DND-41 (cell line): ENCODE data around the gene WWC1.

ENCODE experiments used
- ATAC-seq: fragments of 200-7000 bp; cut with Tn5 transposase; 3 replicates; pipeline ENCODE4 v1.9.1; 2021; ENCODE audit warnings: low read depth; ENCODE audit not compliant: insufficient read depth
- DNase-seq: peaks from one replicate; pipeline ENCODE4 v3.0.0-alpha.2; 2020
- H2AFZ ChIP-seq: 2 replicates; pipeline ENCODE4 v1.6.0; 2012; ENCODE audit warnings: low read depth, low read length
- H3K27ac ChIP-seq: 2 replicates; pipeline ENCODE4 v1.5.1; 2012; ENCODE audit warnings: low read length, inconsistent platforms
- H3K27me3 ChIP-seq: fragments of 200-600 bp; sonication (generic); 2 replicates; pipeline ENCODE4 v1.6.0; 2012; ENCODE audit warnings: low read length, mild to moderate bottlenecking, inconsistent platforms; ENCODE audit not compliant: insufficient read depth, poor library complexity
- H3K36me3 ChIP-seq: 2 replicates; pipeline ENCODE4 v1.5.1; 2012; ENCODE audit warnings: low read length, inconsistent platforms; ENCODE audit not compliant: insufficient read depth
- H3K4me1 ChIP-seq: 2 replicates; pipeline ENCODE4 v1.5.1; 2012; ENCODE audit warnings: mild to moderate bottlenecking, low read length; ENCODE audit not compliant: insufficient read depth
- H3K4me2 ChIP-seq: 2 replicates; pipeline ENCODE4 v1.6.0; 2012; ENCODE audit warnings: mild to moderate bottlenecking, moderate library complexity, low read length, inconsistent platforms; ENCODE audit not compliant: insufficient read depth
- H3K4me3 ChIP-seq, 2 experiments: fragments of 200-600 bp in 1 of 2; shearing (Covaris generic) in 1 of 2; 2 replicates each; pipeline ENCODE4 v1.5.1; 2012 to 2016; ENCODE audit warnings: inconsistent platforms in 2 of 2, low read length in 2 of 2, mild to moderate bottlenecking in 2 of 2, low read depth in 1 of 2, moderate library complexity in 1 of 2
- H3K79me2 ChIP-seq: 2 replicates; pipeline ENCODE4 v1.6.0; 2012; ENCODE audit warnings: low read length, inconsistent platforms; ENCODE audit not compliant: insufficient read depth
- H3K9ac ChIP-seq: 2 replicates; pipeline ENCODE4 v1.6.0; 2012; ENCODE audit warnings: low read depth, mild to moderate bottlenecking, inconsistent platforms, low read length, moderate library complexity
- H3K9me3 ChIP-seq: 2 replicates; pipeline ENCODE4 v1.5.1; 2012; ENCODE audit warnings: low read length, moderate library complexity, mild to moderate bottlenecking, inconsistent platforms; ENCODE audit not compliant: insufficient read depth, severe bottlenecking
- H4K20me1 ChIP-seq: 2 replicates; pipeline ENCODE4 v1.6.0; 2012; ENCODE audit warnings: low read length; ENCODE audit not compliant: insufficient read depth
- EZH2 ChIP-seq: IDR thresholded peaks from 3 replicates; pipeline ENCODE4 v1.6.1; 2012; ENCODE audit warnings: borderline replicate concordance, low read depth, mild to moderate bottlenecking, moderate library complexity, low read length, inconsistent platforms; ENCODE audit not compliant: severe bottlenecking
- TF ChIP-seq, protein P1 (sequence below): IDR thresholded peaks from 2 replicates; pipeline ENCODE4 v1.5.1; 2012; ENCODE audit warnings: borderline replicate concordance, low read length, moderate library complexity, mild to moderate bottlenecking; ENCODE audit not compliant: poor library complexity, severe bottlenecking; ENCODE audit errors: extremely low read depth

The WWC1 gene

DNA sequence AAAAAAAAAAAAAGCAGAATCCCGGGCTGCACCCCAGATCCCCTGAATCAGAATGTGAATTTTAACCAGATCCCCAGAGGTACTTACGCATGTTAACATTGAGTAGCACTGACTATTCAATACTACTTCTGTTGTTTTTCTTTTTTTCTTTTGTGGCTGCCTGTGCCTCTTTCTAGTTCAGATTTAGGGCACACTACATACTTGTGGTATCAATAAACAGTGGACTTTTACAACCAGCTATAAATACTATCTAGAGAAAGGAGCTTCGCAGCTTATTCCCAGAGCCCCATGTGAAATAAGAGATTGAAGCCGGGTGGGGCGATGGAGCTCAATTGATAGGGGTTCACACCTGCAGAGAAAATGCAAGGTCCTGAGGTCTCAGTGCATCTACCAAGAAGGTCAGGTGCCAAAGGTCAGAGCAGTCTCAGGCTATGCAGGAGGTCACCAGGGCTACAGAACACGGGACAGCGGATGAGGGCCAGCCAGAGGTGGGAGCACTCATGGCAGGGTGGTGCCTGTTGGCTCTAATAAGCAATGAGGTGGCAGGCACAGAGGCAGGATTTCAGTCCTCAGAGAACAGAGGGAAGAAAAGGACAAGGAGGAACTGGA, 22.3 kb downstream of the WWC1 start:
- TF ChIP-seq, protein P1, sequence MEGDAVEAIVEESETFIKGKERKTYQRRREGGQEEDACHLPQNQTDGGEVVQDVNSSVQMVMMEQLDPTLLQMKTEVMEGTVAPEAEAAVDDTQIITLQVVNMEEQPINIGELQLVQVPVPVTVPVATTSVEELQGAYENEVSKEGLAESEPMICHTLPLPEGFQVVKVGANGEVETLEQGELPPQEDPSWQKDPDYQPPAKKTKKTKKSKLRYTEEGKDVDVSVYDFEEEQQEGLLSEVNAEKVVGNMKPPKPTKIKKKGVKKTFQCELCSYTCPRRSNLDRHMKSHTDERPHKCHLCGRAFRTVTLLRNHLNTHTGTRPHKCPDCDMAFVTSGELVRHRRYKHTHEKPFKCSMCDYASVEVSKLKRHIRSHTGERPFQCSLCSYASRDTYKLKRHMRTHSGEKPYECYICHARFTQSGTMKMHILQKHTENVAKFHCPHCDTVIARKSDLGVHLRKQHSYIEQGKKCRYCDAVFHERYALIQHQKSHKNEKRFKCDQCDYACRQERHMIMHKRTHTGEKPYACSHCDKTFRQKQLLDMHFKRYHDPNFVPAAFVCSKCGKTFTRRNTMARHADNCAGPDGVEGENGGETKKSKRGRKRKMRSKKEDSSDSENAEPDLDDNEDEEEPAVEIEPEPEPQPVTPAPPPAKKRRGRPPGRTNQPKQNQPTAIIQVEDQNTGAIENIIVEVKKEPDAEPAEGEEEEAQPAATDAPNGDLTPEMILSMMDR, result no peak
- TF ChIP-seq EZH2, result no peak
- no peak for DNase-seq
- Histone ChIP-seq H2AFZ (no peak overlapping the region), H3K4me2 (no peak overlapping the region), H3K4me1 (no peaks in the 10 kb centered on the region), H3K27ac (no peak overlapping the region), H3K9ac (no peak overlapping the region), H3K4me3 (no peak overlapping the region), H3K9me3 (no peaks in the 10 kb centered on the region), H3K79me2 (no peaks in the 10 kb centered on the region), H3K36me3 (no peaks in the 10 kb centered on the region), H4K20me1 (no peaks in the 10 kb centered on the region; the same call in 1 of the 2 replicates), H3K27me3 (peaks cover 9% of the 10 kb centered on the region)
- no peak for ATAC-seq

DNA sequence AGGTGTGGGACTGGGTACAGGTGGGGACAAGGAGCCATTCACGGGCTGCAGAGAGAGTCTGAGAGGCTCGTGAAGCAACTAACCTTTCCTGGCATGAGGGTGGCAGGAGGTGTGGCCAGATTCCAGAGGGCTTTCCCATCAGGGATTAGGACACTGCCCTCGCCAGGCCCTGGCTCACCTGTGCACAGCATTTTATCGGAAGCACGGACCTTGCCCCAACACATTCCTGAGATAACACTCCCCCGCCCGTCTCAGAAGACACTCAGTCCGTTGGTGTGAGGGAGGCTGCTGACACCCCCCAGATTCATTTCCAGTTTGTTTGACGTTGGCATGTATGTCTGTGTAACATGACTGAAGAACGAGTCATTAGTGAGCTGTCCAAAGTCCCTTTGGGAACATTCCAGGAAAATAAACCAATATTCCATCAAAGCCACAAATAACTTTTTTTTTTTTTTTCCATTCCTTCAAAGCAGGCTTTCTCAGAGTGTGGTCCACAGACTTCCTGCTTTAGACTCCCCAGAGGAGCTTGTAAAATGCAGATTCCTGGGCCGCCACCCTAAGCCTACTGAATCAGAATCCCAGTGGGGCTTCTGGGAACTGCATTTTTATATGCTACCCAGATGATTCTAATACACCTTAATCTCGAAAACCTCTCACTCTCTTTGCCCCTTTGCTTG, 23.4 kb downstream of the WWC1 start:
- no peak for TF ChIP-seq EZH2
- TF ChIP-seq, protein P1, result no peak
- DNase-seq (no peak), ATAC-seq (no peak)
- no peak overlapping the region for H3K4me3 ChIP-seq
- no peak overlapping the region for H3K27ac ChIP-seq
- no peak overlapping the region for H3K4me2 ChIP-seq
- no peak overlapping the region for H2AFZ ChIP-seq
- no peaks in the 10 kb centered on the region for H3K4me1 ChIP-seq
- H3K9me3 ChIP-seq, result no peaks in the 10 kb centered on the region
- H3K27me3 ChIP-seq, result peaks cover 9% of the 10 kb centered on the region
- no peaks in the 10 kb centered on the region for H3K79me2 ChIP-seq
- no peaks in the 10 kb centered on the region for H3K36me3 ChIP-seq
- H4K20me1 ChIP-seq, result no peaks in the 10 kb centered on the region; the same call in 1 of the 2 replicates
- no peak overlapping the region for H3K9ac ChIP-seq

DNA sequence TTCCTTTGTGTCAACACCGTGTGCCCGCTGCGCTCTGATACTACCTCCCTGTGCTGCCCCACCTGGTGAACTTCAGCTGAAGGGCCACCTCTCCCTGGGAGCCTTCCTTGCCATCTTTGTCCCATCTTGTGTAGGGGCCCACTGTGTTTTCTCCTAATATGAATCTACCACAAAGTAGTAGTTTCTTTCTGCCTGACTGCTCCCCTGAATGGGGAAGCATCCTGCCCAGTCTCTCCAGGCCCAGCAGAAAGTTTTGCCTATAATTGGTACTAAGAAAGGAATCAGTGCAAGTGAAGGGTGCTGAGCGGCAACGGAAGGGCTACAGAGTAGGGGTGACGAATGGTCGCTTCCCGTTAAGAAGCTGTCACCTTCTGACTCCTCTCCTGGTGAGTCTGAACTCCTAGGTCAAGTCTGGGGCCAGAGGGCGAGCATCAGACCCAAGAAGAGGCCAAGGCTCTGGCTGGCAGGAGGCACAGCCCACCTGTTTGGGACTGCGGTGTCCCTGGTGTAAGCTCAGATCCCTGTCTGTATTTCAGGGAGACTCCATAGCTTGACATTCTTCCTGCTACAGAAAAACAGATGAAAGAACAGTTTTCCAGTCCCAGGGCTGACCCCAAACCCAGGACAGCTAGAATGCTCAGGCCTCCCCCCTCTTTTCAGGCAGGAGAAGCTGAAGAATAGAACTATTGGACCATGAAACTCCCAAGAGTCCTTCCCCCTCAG, 24.1 kb downstream of the WWC1 start:
- H3K9ac ChIP-seq, result no peak overlapping the region

More for the DNA sequence above, 24.1 kb downstream of the WWC1 start:
- no peaks in the 10 kb centered on the region for H3K9me3 ChIP-seq
- H3K4me2 ChIP-seq, result no peak overlapping the region
- H3K36me3 ChIP-seq, result no peaks in the 10 kb centered on the region
- no peak for DNase-seq
- no peaks in the 10 kb centered on the region for H3K4me1 ChIP-seq
- no peaks in the 10 kb centered on the region for H3K79me2 ChIP-seq
- H3K4me3 ChIP-seq, result no peak overlapping the region
- TF ChIP-seq EZH2, result no peak
- TF ChIP-seq, protein P1, result no peak
- H3K27ac ChIP-seq, result no peak overlapping the region
- peaks cover 9% of the 10 kb centered on the region for H3K27me3 ChIP-seq
- H4K20me1 ChIP-seq, result no peaks in the 10 kb centered on the region; the same call in 1 of the 2 replicates
- no peak overlapping the region for H2AFZ ChIP-seq
- no peak for ATAC-seq
